Urinary bladder (tissue), 4 donors: Measurements from ENCODE around the gene EXOC4. TPM values are rescaled to one million over a fixed set of nuclear protein-coding genes. Genes with fewer than 3 reads are reported as not detected.
A peak's percentile ranks its signal among the peaks of the same experiment; 100 is the strongest.
"Not testable (repeated sequence)": the region's sequence is repeated elsewhere in the genome, so short reads cannot be mapped to it uniquely, and the experiment has no call there.

Experiments
- DNase-seq: peaks from one replicate; pipeline ENCODE4 v3.0.0-alpha.2; 2015; ENCODE audit errors: extremely low spot score
- H3K27ac ChIP-seq: one replicate; pipeline ENCODE4 v1.5.1; 2013; ENCODE audit warnings: low read depth, mild to moderate bottlenecking, moderate library complexity
- H3K36me3 ChIP-seq: one replicate; pipeline ENCODE4 v1.6.1; 2013; ENCODE audit warnings: mild to moderate bottlenecking, moderate library complexity; ENCODE audit not compliant: insufficient read depth
- H3K4me1 ChIP-seq: one replicate; pipeline ENCODE4 v1.6.1; 2013; ENCODE audit warnings: mild to moderate bottlenecking, moderate library complexity; ENCODE audit not compliant: insufficient read depth
- H3K4me3 ChIP-seq: one replicate; pipeline ENCODE4 v1.5.1; 2013; ENCODE audit warnings: low read depth, low read length
- WGBS: extraction: QIAGEN DNeasy Blood & Tissue Kit; methylation state at CpG from one replicate; pipeline ENCODE4 v1.1.7; 2013; 5-methylcytosine and 5-hydroxymethylcytosine counted together
- polyA plus RNA-seq: library from polyadenylated mRNA; stranded (reverse); fragments of 200-250 nt; gene quantifications from one replicate; pipeline ENCODE4 v1.2.3, GENCODE V29; 2013
- total RNA-seq: library from RNA; depleted of rRNA; stranded (reverse); fragments of >200 nt; gene quantifications from one replicate; pipeline ENCODE4 v1.2.3, GENCODE V29; 2014
- donor health status: healthy with polysubstance abuse.
- donor health status: healthy.

Gene EXOC4
- total RNA-seq (163 TPM), polyA plus RNA-seq (31.0 TPM)

GRCh38 chr7:133252858-133253518 lies at the start of gene EXOC4:
EXOC4 (plus strand) TSS chr7:133253078.
- H3K4me3 ChIP-seq = peak within 1 kb of the TSS; percentile 95
- no peaks in the 10 kb centered on the region for H3K4me1 ChIP-seq
- under 1% methylated on average over 25 of the region's 25 CpGs for WGBS
- DNase-seq = peak; percentile 98
- no peaks in the 10 kb centered on the region for H3K36me3 ChIP-seq
- peak within 1 kb of the TSS; percentile 66 for H3K27ac ChIP-seq

GRCh38 chr7:133203490-133203889 lies 49.4 kb upstream of the EXOC4 start:
- H3K4me1 ChIP-seq = no peaks in the 10 kb centered on the region
- WGBS = 93% methylated on average over 3 of the region's 3 CpGs
- no peaks in the 10 kb centered on the region for H3K36me3 ChIP-seq
- no peak for DNase-seq
- no peak overlapping the region for H3K4me3 ChIP-seq
- H3K27ac ChIP-seq = no peak overlapping the region

- DNase-seq = no peak
- Histone ChIP-seq H3K27ac (no peak overlapping the region), H3K4me3 (no peak overlapping the region), H3K36me3 (no peaks in the 10 kb centered on the region), H3K4me1 (no peaks in the 10 kb centered on the region)
- WGBS = 71% methylated on average over 2 of the region's 2 CpGs
These were observed 45.2 kb upstream of the EXOC4 start for GRCh38 chr7:133207687-133208086.

GRCh38 chr7:133210817-133211216 lies 42.1 kb upstream of the EXOC4 start:
- not testable (repeated sequence) for H3K4me3 ChIP-seq, H3K27ac ChIP-seq, H3K36me3 ChIP-seq, H3K4me1 ChIP-seq, DNase-seq
- 88% methylated on average over 10 of the region's 10 CpGs for WGBS

GRCh38 chr7:133213772-133214171 lies 39.1 kb upstream of the EXOC4 start:
- H3K4me1 ChIP-seq, DNase-seq: not testable (repeated sequence)

GRCh38 chr7:133217773-133218172 lies 35.1 kb upstream of the EXOC4 start:
- no peak overlapping the region for H3K4me3 ChIP-seq
- H3K4me1 ChIP-seq = no peaks in the 10 kb centered on the region
- 36% methylated on average over 3 of the region's 3 CpGs for WGBS
- no peak for DNase-seq
- H3K36me3 ChIP-seq = no peaks in the 10 kb centered on the region
- no peak overlapping the region for H3K27ac ChIP-seq

More at GRCh38 chr7:133213772-133214171, 39.1 kb upstream of the EXOC4 start:
- not testable (repeated sequence) for H3K36me3 ChIP-seq, H3K27ac ChIP-seq, H3K4me3 ChIP-seq
- 96% methylated on average over 3 of the region's 3 CpGs for WGBS

- WGBS = 39% methylated on average over 5 of the region's 5 CpGs
- no peaks in the 10 kb centered on the region for H3K36me3 ChIP-seq
- no peak overlapping the region for H3K27ac ChIP-seq
- DNase-seq = no peak
- H3K4me1 ChIP-seq = no peaks in the 10 kb centered on the region
- H3K4me3 ChIP-seq = no peak overlapping the region
These were observed 22.2 kb upstream of the EXOC4 start for GRCh38 chr7:133230591-133231194.

GRCh38 chr7:133233142-133233541 lies 19.7 kb upstream of the EXOC4 start:
- Histone ChIP-seq H3K36me3 (no peaks in the 10 kb centered on the region), H3K4me1 (no peaks in the 10 kb centered on the region), H3K4me3 (no peak overlapping the region), H3K27ac (no peak overlapping the region)
- DNase-seq = no peak
- 95% methylated on average over 9 of the region's 9 CpGs for WGBS

- no peaks in the 10 kb centered on the region for H3K36me3 ChIP-seq
- DNase-seq = no peak
- WGBS = 63% methylated on average over 4 of the region's 4 CpGs
- H3K4me1 ChIP-seq = no peaks in the 10 kb centered on the region
- H3K27ac ChIP-seq = no peak overlapping the region
- no peak overlapping the region for H3K4me3 ChIP-seq
These were observed 17.7 kb upstream of the EXOC4 start for GRCh38 chr7:133234961-133235875.

- Histone ChIP-seq H3K36me3 (no peaks in the 10 kb centered on the region), H3K27ac (no peak overlapping the region), H3K4me3 (no peak overlapping the region), H3K4me1 (no peaks in the 10 kb centered on the region)
- DNase-seq = no peak
- WGBS = 86% methylated on average over 3 of the region's 3 CpGs
These were observed 15.3 kb upstream of the EXOC4 start for GRCh38 chr7:133237545-133237944.

- 65% methylated on average over 3 of the region's 3 CpGs for WGBS
- H3K4me3 ChIP-seq = no peak overlapping the region
- no peaks in the 10 kb centered on the region for H3K4me1 ChIP-seq
- DNase-seq = no peak
- no peak overlapping the region for H3K27ac ChIP-seq
- no peaks in the 10 kb centered on the region for H3K36me3 ChIP-seq
These were observed 12.6 kb upstream of the EXOC4 start for GRCh38 chr7:133240302-133240701.

- H3K27ac ChIP-seq = no peak overlapping the region
- no peaks in the 10 kb centered on the region for H3K36me3 ChIP-seq
- 84% methylated on average over 2 of the region's 2 CpGs for WGBS
- no peak for DNase-seq
- H3K4me1 ChIP-seq = no peaks in the 10 kb centered on the region
- H3K4me3 ChIP-seq = no peak overlapping the region
These were observed 6.3 kb upstream of the EXOC4 start for GRCh38 chr7:133246558-133246957.

- no peaks in the 10 kb centered on the region for H3K4me1 ChIP-seq
- H3K36me3 ChIP-seq = no peaks in the 10 kb centered on the region
- WGBS = 97% methylated on average over 2 of the region's 2 CpGs
- no peak overlapping the region for H3K4me3 ChIP-seq
- DNase-seq = no peak
- H3K27ac ChIP-seq = no peak overlapping the region
These were observed 4.0 kb upstream of the EXOC4 start for GRCh38 chr7:133248901-133249300.

- H3K4me1 ChIP-seq = no peaks in the 10 kb centered on the region
- no peaks in the 10 kb centered on the region for H3K36me3 ChIP-seq
- no peak for DNase-seq
- 67% methylated on average over 3 of the region's 3 CpGs for WGBS
- no peak overlapping the region for H3K4me3 ChIP-seq
- no peak overlapping the region for H3K27ac ChIP-seq
These were observed 396 bp upstream of the EXOC4 start for GRCh38 chr7:133252506-133252857.
